Sigmoid colon (tissue), 7 donors: Measurements from ENCODE around the gene GALNT12. TPM values are rescaled to one million over a fixed set of nuclear protein-coding genes. Genes with fewer than 3 reads are reported as not detected.

ENCODE experiments used
- DNase-seq: peaks from one replicate; pipeline ENCODE4 v3.0.0-alpha.2; 2019
- H3K27ac ChIP-seq, 4 donors: fragments of 200-600 bp; sonication (generic); one replicate each; pipeline ENCODE4 v1.5.1; 2016 to 2019; ENCODE audit warnings: mild to moderate bottlenecking in 1 of 4
- H3K27me3 ChIP-seq, 3 donors: fragments of 200-600 bp; sonication (generic); one replicate each; pipeline ENCODE4 v1.5.1; 2019; ENCODE audit warnings: mild to moderate bottlenecking in 1 of 3
- H3K36me3 ChIP-seq, 4 donors: fragments of 200-600 bp; sonication (generic); one replicate each; pipeline ENCODE4 v1.5.1; 2016 to 2019
- H3K4me1 ChIP-seq, 4 donors: fragments of 200-600 bp; sonication (generic); one replicate each; pipeline ENCODE4 v1.5.1; 2017 to 2019
- H3K4me3 ChIP-seq, 4 donors: fragments of 200-600 bp; sonication (generic); one replicate each; pipeline ENCODE4 v1.5.1; 2017 to 2019; ENCODE audit warnings: mild to moderate bottlenecking in 2 of 4, moderate library complexity in 1 of 4
- H3K9me3 ChIP-seq, 4 donors: fragments of 200-600 bp in 3 of 4; sonication (generic) in 3 of 4; one replicate each; pipeline versions ENCODE4 v1.5.1 to v1.6.1; 2013 to 2019
- EP300 ChIP-seq, 4 donors: sonication (generic); formaldehyde crosslinking; IDR thresholded peaks; one replicate each; pipeline ENCODE4 v1.6.1; 2017; ENCODE audit warnings: antibody characterized with exemption in 4 of 4
- POLR2A ChIP-seq, 2 donors: fragments of 450-650 bp; IDR thresholded peaks; one replicate each; pipeline ENCODE4 v1.6.1; 2016; ENCODE audit warnings: antibody characterized with exemption in 2 of 2, mild to moderate bottlenecking in 2 of 2, moderate library complexity in 2 of 2
- POLR2AphosphoS5 ChIP-seq, 4 donors: sonication (generic); formaldehyde crosslinking; IDR thresholded peaks; one replicate each; pipeline ENCODE4 v1.6.1; 2017; ENCODE audit warnings: antibody characterized with exemption in 4 of 4
- WGBS, 2 donors: extraction: QIAGEN DNeasy Blood & Tissue Kit; methylation state at CpG; one replicate each; pipeline ENCODE4 v1.1.7; 2013; 5-methylcytosine and 5-hydroxymethylcytosine counted together
- intact Hi-C: fragments of 100-400 bp; cut with DNase I; formaldehyde crosslinking; loops from one replicate; pipeline ENCODE4 v1.15.1; 2023
- polyA plus RNA-seq, 3 donors: library from polyadenylated mRNA; stranded (reverse); fragments of 200-250 nt; gene quantifications; one replicate each; pipeline ENCODE4 v1.2.3, GENCODE V29; 2013
- total RNA-seq, 4 donors: library from RNA; depleted of rRNA; stranded (reverse); fragments of >200 nt; gene quantifications; one replicate each; pipeline ENCODE4 v1.1.0, GENCODE V29; 2016
- TF ChIP-seq, protein P1 (sequence below), 4 experiments: fragments of 450-650 bp in 3 of 4; fragments of 200-600 bp in 1 of 4; IDR thresholded peaks; one replicate each; pipeline ENCODE4 v1.5.1; 2016 to 2019; ENCODE audit warnings: antibody characterized with exemption in 4 of 4, mild to moderate bottlenecking in 3 of 4, moderate library complexity in 2 of 4
- donor health status: healthy with polysubstance abuse.
- donor health status: Bipolar disorder and iron deficiency.
- donor health status: healthy.

GALNT12 gene
- total and polyA plus RNA-seq, 7 donors = 11.5 to 34.2 (median 18.9) TPM

DNA sequence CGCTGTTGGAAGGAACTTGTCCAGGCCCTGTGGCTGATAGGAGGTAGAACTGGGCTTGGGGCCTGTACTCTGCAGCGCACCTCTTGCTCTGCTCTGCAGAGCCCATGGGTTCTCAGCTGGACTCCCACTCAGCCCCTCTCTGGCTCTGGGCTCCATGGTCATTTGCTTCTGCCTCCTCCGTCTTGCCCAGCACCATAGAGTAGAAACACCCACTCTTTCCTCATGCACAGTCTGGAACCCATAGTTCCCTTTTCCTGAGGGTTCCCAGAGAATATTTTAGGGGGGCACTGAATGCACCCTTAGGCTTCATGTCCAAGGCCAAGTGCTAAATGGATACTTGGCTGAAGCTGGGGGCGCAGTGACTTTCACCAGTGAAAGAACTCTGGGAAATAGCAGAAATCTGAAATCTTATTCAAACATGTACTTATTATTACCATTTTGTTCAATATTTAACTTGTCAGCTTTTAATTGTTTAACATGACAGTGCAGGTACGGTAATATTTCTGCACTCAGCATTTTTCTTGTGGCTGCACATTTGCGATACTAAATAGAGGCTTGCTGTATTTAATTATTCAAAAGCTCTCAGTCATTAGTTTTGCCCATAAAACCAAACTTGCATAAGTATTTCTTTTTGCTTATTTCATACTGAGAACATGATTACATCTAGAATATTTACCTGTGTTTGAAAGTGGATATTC is 31.5 kb downstream of the GALNT12 start:
- DNase-seq = no peak
- 96% methylated on average over 6 of the region's 6 CpGs for WGBS, 2 donors
- Histone ChIP-seq H3K27ac (peak overlapping the region in 3 of 4 donors; percentile 5 to 57 (median 19)), H3K36me3 (peaks cover 0 to 24% (median 3%) of the 10 kb centered on the region in 4 donors), H3K27me3 (no peaks in the 10 kb centered on the region), H3K4me3 (no peak overlapping the region), H3K4me1 (peaks cover 0 to 8% (median 0%) of the 10 kb centered on the region in 4 donors), H3K9me3 (no peaks in the 10 kb centered on the region)
- TF ChIP-seq POLR2A (IDR thresholded peaks at IDR 0.05) = no peak
- intact Hi-C loops = no loop called here

DNA sequence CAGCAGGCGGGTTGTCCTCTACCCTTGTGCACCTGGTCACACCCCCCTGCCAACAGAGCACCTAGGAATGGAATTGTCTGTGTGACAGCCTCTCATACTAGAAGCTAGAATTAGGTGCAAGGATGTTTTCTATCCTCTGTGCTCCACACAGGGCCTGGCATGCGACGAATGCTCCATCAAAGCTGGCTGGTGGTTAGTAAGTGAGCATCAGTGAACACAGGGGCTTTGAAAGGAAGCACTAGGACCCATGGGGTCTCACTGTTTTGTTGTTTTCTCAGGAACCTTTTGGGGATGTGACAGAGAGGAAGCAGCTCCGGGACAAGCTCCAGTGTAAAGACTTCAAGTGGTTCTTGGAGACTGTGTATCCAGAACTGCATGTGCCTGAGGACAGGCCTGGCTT is 32.3 kb downstream of the GALNT12 start:
- Histone ChIP-seq H3K36me3 (peaks cover 0 to 24% (median 3%) of the 10 kb centered on the region in 4 donors), H3K9me3 (no peaks in the 10 kb centered on the region), H3K4me1 (peaks cover 0 to 8% (median 0%) of the 10 kb centered on the region in 4 donors), H3K4me3 (no peak overlapping the region), H3K27me3 (no peaks in the 10 kb centered on the region), H3K27ac (no peak overlapping the region)
- no peak for DNase-seq
- WGBS, 2 donors = 64 to 67% methylated on average over 4 of the region's 4 CpGs
- intact Hi-C loops = no loop called here
- no peak for TF ChIP-seq EP300 (IDR thresholded peaks at IDR 0.05)
- TF ChIP-seq POLR2A (IDR thresholded peaks at IDR 0.05) = no peak
- TF ChIP-seq, protein P1, sequence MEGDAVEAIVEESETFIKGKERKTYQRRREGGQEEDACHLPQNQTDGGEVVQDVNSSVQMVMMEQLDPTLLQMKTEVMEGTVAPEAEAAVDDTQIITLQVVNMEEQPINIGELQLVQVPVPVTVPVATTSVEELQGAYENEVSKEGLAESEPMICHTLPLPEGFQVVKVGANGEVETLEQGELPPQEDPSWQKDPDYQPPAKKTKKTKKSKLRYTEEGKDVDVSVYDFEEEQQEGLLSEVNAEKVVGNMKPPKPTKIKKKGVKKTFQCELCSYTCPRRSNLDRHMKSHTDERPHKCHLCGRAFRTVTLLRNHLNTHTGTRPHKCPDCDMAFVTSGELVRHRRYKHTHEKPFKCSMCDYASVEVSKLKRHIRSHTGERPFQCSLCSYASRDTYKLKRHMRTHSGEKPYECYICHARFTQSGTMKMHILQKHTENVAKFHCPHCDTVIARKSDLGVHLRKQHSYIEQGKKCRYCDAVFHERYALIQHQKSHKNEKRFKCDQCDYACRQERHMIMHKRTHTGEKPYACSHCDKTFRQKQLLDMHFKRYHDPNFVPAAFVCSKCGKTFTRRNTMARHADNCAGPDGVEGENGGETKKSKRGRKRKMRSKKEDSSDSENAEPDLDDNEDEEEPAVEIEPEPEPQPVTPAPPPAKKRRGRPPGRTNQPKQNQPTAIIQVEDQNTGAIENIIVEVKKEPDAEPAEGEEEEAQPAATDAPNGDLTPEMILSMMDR (IDR thresholded peaks at IDR 0.05) = no peak
- no peak for TF ChIP-seq POLR2AphosphoS5 (IDR thresholded peaks at IDR 0.05)

DNA sequence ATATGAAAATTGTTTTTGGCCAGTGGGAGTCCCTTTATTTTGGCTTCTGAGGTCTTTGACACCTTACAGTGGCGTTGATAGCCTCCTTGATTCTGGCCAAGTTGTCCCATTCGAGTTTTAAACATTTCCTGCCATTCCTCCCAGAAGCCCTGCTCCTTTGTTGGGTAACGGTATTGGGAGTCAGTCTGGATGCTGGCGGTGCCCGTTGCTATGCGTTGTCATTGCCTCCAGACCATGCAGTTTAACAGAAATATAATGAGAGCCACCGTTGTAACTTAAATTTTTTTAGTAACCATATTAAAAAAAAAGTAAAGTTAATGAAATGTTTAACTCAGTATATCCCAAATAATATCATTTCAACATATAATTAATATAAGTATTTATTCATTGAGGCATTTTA is 35.0 kb downstream of the GALNT12 start:
- H3K27me3 ChIP-seq = no peaks in the 10 kb centered on the region
- TF ChIP-seq EP300 (IDR thresholded peaks at IDR 0.05) = no peak
- no peak for TF ChIP-seq POLR2AphosphoS5 (IDR thresholded peaks at IDR 0.05)
- no peak for TF ChIP-seq POLR2A (IDR thresholded peaks at IDR 0.05)
- TF ChIP-seq, protein P1 (IDR thresholded peaks at IDR 0.05) = no peak
- no peak overlapping the region for H3K4me3 ChIP-seq
- H3K9me3 ChIP-seq = no peaks in the 10 kb centered on the region
- DNase-seq = no peak
- peaks cover 0 to 8% (median 0%) of the 10 kb centered on the region in 4 donors for H3K4me1 ChIP-seq
- no peak overlapping the region for H3K27ac ChIP-seq
- intact Hi-C loops = no loop called here
- H3K36me3 ChIP-seq = peaks cover 0 to 11% (median 3%) of the 10 kb centered on the region in 4 donors
- WGBS, 2 donors = 90 to 92% methylated on average over 7 of the region's 7 CpGs

DNA sequence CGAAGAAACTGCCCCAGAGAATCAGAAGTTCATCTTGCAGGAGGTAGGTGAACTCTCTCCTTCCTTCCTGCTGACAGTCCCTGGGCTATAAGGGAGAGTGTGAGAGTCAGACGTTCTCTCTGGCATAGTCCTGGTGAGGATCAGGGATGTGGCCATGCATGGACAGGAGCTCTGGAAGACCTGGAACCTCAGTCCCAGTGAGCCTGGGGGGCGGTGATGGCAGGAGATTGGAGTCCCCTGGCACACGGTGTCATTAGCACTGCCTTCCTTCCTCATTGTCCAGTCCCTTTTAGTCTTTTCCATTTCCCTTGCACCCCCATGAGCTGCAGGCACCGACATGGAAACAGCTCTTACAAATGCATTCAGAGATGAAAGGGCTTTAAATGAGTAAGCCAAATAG is 38.6 kb downstream of the GALNT12 start:
- H3K4me3 ChIP-seq = no peak overlapping the region
- H3K4me1 ChIP-seq = peaks cover 0 to 28% (median 23%) of the 10 kb centered on the region in 4 donors
- no peaks in the 10 kb centered on the region for H3K36me3 ChIP-seq
- intact Hi-C loops = loop anchor here (5.0 kb wide), 2 partner anchors 39 to 376 kb away; partner anchors contain the start of genes ALG2, GALNT12 and SEC61B
- H3K27ac ChIP-seq = no peak overlapping the region
- H3K27me3 ChIP-seq = no peaks in the 10 kb centered on the region
- no peaks in the 10 kb centered on the region for H3K9me3 ChIP-seq
- 90 to 93% methylated on average over 5 of the region's 5 CpGs for WGBS, 2 donors
- no peak for DNase-seq
- no peak for TF ChIP-seq POLR2AphosphoS5 (IDR thresholded peaks at IDR 0.05)

DNA sequence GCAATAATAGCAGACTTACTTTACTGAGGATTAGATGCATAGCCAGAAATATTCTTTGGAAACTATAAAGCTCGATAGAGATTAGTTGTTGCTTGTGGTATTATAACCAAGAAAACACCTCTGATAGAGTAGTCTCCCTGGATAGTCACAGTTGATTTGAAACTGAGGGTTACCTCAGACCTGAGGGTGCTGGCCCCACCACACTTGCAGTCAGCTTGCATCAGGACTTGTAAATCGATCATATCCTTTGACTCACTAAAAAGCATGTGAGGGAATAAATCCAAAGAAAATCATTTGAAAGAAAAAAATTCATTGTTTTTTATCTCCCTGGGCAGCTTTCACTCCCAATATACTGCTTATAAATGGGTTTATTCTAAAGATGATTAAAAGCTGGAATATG is 39.4 kb downstream of the GALNT12 start:
- Histone ChIP-seq H3K4me3 (no peak overlapping the region), H3K27ac (no peak overlapping the region), H3K27me3 (no peaks in the 10 kb centered on the region), H3K4me1 (peaks cover 0 to 35% (median 30%) of the 10 kb centered on the region in 4 donors), H3K9me3 (no peaks in the 10 kb centered on the region), H3K36me3 (no peaks in the 10 kb centered on the region)
- DNase-seq = no peak
- TF ChIP-seq POLR2AphosphoS5 (IDR thresholded peaks at IDR 0.05) (no peak), EP300 (IDR thresholded peaks at IDR 0.05) (no peak), POLR2A (IDR thresholded peaks at IDR 0.05) (no peak)
- TF ChIP-seq, protein P1 (IDR thresholded peaks at IDR 0.05) = no peak
- intact Hi-C loops = loop anchor here (5.0 kb wide), 2 partner anchors 40 to 375 kb away; partner anchors contain the start of genes ALG2, GALNT12 and SEC61B
- WGBS, 2 donors = 91 to 94% methylated on average over 2 of the region's 2 CpGs
